HepG2 (cell line): ENCODE data around the gene TNNT3. TPM values are rescaled to one million over a fixed set of nuclear protein-coding genes. Genes with fewer than 3 reads are reported as not detected.

Experiments used
- ATAC-seq: fragments of 200-7000 bp; cut with Tn5 transposase; 3 replicates; pipeline ENCODE4 v1.9.1; 2020; ENCODE audit warnings: mild to moderate bottlenecking, moderate library complexity
- BruUV-seq: library from RNA; stranded (reverse); fragments of 400-500 nt; replicated peaks from 2 replicates; lab custom pipeline; 2021; lab: Mats Ljungman, UMichigan
- CTCF ChIA-PET: fragments of 300-600 bp; formaldehyde crosslinking; extraction: SDS; loops from one replicate; lab custom pipeline; 2021; ENCODE audit warnings: low total read pairs, inconsistent platforms, low intra/inter-chr PET ratio; lab: Yijun Ruan, JAX
- POLR2A ChIA-PET: fragments of 350-600 bp; sonication (Branson Sonifier 250); formaldehyde crosslinking; loops from one replicate; lab custom pipeline; 2020; ENCODE audit warnings: antibody characterized with exemption, inconsistent platforms; lab: Yijun Ruan, JAX
- DNase-seq: peaks from one replicate; pipeline ENCODE4 v3.0.0-alpha.2; 2015; ENCODE audit warnings: low spot score
- FAIRE-seq: peaks from 3 replicates; lab custom pipeline; 2011; peaks lifted over from hg19 to GRCh38; lab: Jason Lieb, UNC
- H2AFZ ChIP-seq: one replicate; pipeline ENCODE4 v1.6.1; 2011; ENCODE audit warnings: low read length, inconsistent platforms
- H3K27ac ChIP-seq: fragments of 300-600 bp; 3 replicates; pipeline ENCODE4 v1.8.0; 2011; ENCODE audit warnings: mixed run types, mild to moderate bottlenecking, mixed read lengths, low read length, inconsistent platforms; ENCODE audit not compliant: insufficient read depth; ENCODE audit errors: extremely low read length
- H3K27me3 ChIP-seq, 2 experiments: fragments of 200-600 bp in 1 of 2; 2 replicates in 1 of 2; 3 replicates in 1 of 2; pipeline versions ENCODE4 v1.6.0 to v1.8.0; 2011; ENCODE audit warnings: low read length in 2 of 2, mild to moderate bottlenecking in 2 of 2, moderate library complexity in 2 of 2, inconsistent platforms in 1 of 2; ENCODE audit not compliant: insufficient read depth in 2 of 2, control insufficient read depth in 1 of 2
- H3K36me3 ChIP-seq, 2 experiments: fragments of 200-600 bp in 1 of 2; replicated peaks in 1 of 2; 2 replicates in 1 of 2; 3 replicates in 1 of 2; pipeline versions ENCODE4 v1.5.1 to v1.8.0; 2011; ENCODE audit warnings: low read length in 2 of 2, inconsistent platforms in 1 of 2; ENCODE audit not compliant: insufficient read depth in 2 of 2, control insufficient read depth in 1 of 2
- H3K4me1 ChIP-seq: 2 replicates; pipeline ENCODE4 v1.5.1; 2012; ENCODE audit warnings: low read length, inconsistent platforms; ENCODE audit not compliant: insufficient read depth
- H3K4me2 ChIP-seq: 2 replicates; pipeline ENCODE4 v1.6.0; 2011; ENCODE audit warnings: low read depth, low read length, inconsistent platforms
- H3K4me3 ChIP-seq, 3 experiments: fragments of 200-600 bp in 1 of 3; sonication (generic), shearing (Covaris generic) in 1 of 3; replicated peaks in 1 of 3; 2 replicates each; pipeline ENCODE4 v1.5.1; 2011 to 2016; ENCODE audit warnings: low read length in 3 of 3, inconsistent platforms in 2 of 3, low read depth in 2 of 3, mild to moderate bottlenecking in 2 of 3, control low read depth in 1 of 3, mixed read lengths in 1 of 3; ENCODE audit not compliant: insufficient read depth in 1 of 3
- H3K79me2 ChIP-seq: one replicate; pipeline ENCODE4 v1.6.1; 2011; ENCODE audit warnings: low read length, inconsistent platforms; ENCODE audit not compliant: insufficient read depth
- H3K9ac ChIP-seq: 2 replicates; pipeline ENCODE4 v1.6.0; 2011; ENCODE audit warnings: mild to moderate bottlenecking, low read depth, low read length, inconsistent platforms; ENCODE audit not compliant: insufficient read depth
- H3K9me3 ChIP-seq: 2 replicates; pipeline ENCODE4 v1.5.1; 2012; ENCODE audit warnings: mild to moderate bottlenecking, low read length
- H4K20me1 ChIP-seq: 2 replicates; pipeline ENCODE4 v1.6.0; 2011; ENCODE audit warnings: inconsistent platforms, mild to moderate bottlenecking, low read length, moderate library complexity; ENCODE audit not compliant: insufficient read depth
- EHMT2 ChIP-seq: fragments of 200-600 bp; sonication (generic); IDR thresholded peaks from 2 replicates; pipeline ENCODE4 v1.7.0; 2017; ENCODE audit warnings: antibody characterized with exemption, low read depth, low read length, borderline replicate concordance
- HIVEP1 ChIP-seq: sonication (generic); formaldehyde crosslinking; IDR thresholded peaks from 2 replicates; pipeline ENCODE4 v1.4.0; 2020; ENCODE audit warnings: mild to moderate bottlenecking, missing genetic modification reagents
- MAFG ChIP-seq: sonication (generic); formaldehyde crosslinking; IDR thresholded peaks from 2 replicates; pipeline ENCODE4 v1.5.1; 2020; ENCODE audit warnings: mild to moderate bottlenecking, missing genetic modification reagents
- MED1 ChIP-seq: sonication (generic); formaldehyde crosslinking; IDR thresholded peaks from 2 replicates; pipeline ENCODE4 v1.4.0; 2020; ENCODE audit warnings: missing genetic modification reagents
- NCOA5 ChIP-seq: sonication (generic); formaldehyde crosslinking; IDR thresholded peaks from 2 replicates; pipeline ENCODE4 v1.4.0; 2020; ENCODE audit warnings: missing genetic modification reagents
- PRMT3 ChIP-seq: sonication (generic); formaldehyde crosslinking; IDR thresholded peaks from 2 replicates; pipeline ENCODE4 v1.8.1; 2022; ENCODE audit warnings: low read depth, mild to moderate bottlenecking, moderate library complexity, missing genetic modification reagents, borderline replicate concordance
- SALL2 ChIP-seq: sonication (generic); formaldehyde crosslinking; IDR thresholded peaks from 2 replicates; pipeline ENCODE4 v1.8.1; 2023; ENCODE audit warnings: mild to moderate bottlenecking, missing genetic modification reagents, inconsistent platforms
- SP2 ChIP-seq: sonication (generic); formaldehyde crosslinking; IDR thresholded peaks from 2 replicates; pipeline ENCODE4 v1.5.1; 2020; ENCODE audit warnings: mild to moderate bottlenecking, missing genetic modification reagents
- SYNCRIP ChIP-seq: fragments of 200-400 bp; formaldehyde crosslinking; IDR thresholded peaks from 2 replicates; pipeline ENCODE4 v1.6.1; 2018; ENCODE audit warnings: mild to moderate bottlenecking, low read depth, low read length; ENCODE audit not compliant: insufficient read depth
- U2AF1 ChIP-seq: fragments of 200-400 bp; formaldehyde crosslinking; optimal IDR thresholded peaks from 2 replicates; pipeline ENCODE3; 2017; ENCODE audit warnings: mild to moderate bottlenecking, low read depth, low read length
- ZBTB1 ChIP-seq: sonication (generic); formaldehyde crosslinking; IDR thresholded peaks from 2 replicates; pipeline ENCODE4 v1.4.0; 2020; ENCODE audit warnings: missing genetic modification reagents, borderline replicate concordance
- ZNF230 ChIP-seq: sonication (generic); formaldehyde crosslinking; IDR thresholded peaks from 2 replicates; pipeline ENCODE4 v1.4.0; 2020; ENCODE audit warnings: mild to moderate bottlenecking, missing genetic modification reagents
- ZNF232 ChIP-seq: sonication (generic); formaldehyde crosslinking; IDR thresholded peaks from 2 replicates; pipeline ENCODE4 v1.4.0; 2020; ENCODE audit warnings: missing genetic modification reagents, borderline replicate concordance
- ZNF282 ChIP-seq: fragments of 450-650 bp; IDR thresholded peaks from 2 replicates; pipeline ENCODE4 v1.6.1; 2018; ENCODE audit not compliant: partially characterized antibody
- ZNF460 ChIP-seq: sonication (generic); formaldehyde crosslinking; IDR thresholded peaks from 2 replicates; pipeline ENCODE4 v1.5.1; 2020; ENCODE audit warnings: missing genetic modification reagents, mild to moderate bottlenecking, borderline replicate concordance
- WGBS: methylation state at CpG from one replicate; pipeline ENCODE4 v1.1.6; 2017; ENCODE audit warnings: low lambda C conversion rate; 5-methylcytosine and 5-hydroxymethylcytosine counted together
- in situ Hi-C: cut with HindIII; loops from 2 replicates; pipeline ENCODE4 v1.10.0; 2017; ENCODE audit warnings: low pct_unique_long_range_greater_than_20kb; ENCODE audit not compliant: extremely low pct_ligation_motif_present
- intact Hi-C: fragments of 100-400 bp; cut with micrococcal nuclease; formaldehyde crosslinking; loops from one replicate; pipeline ENCODE4 v1.10.0; 2022; ENCODE audit not compliant: unreplicated experiment
- polyA plus RNA-seq, 8 experiments: library from polyadenylated mRNA; depleted of rRNA in 3 of 8; stranded (reverse) in 7 of 8; unstranded in 1 of 8; fragments of >200 nt; fragmentation: Illumina TruSeq in 4 of 8; extraction: Trizol in 4 of 8; gene quantifications; 2 replicates each; pipeline versions ENCODE4 v1.2.1 to v1.2.3, GENCODE V29; 2011 to 2016; ENCODE audit warnings: low read depth in 4 of 8, missing spikeins in 1 of 8, mixed read lengths in 1 of 8; ENCODE audit not compliant: insufficient read depth in 1 of 8
- total RNA-seq, 5 experiments: library from RNA; depleted of rRNA; stranded (reverse); fragments of >200 nt; fragmentation: Illumina TruSeq; extraction: Trizol; gene quantifications; 2 replicates each; pipeline ENCODE4 v1.2.3, GENCODE V29; 2016; ENCODE audit warnings: low read depth in 1 of 5
- TF ChIP-seq, protein P1 (sequence below): sonication (generic); formaldehyde crosslinking; IDR thresholded peaks from 2 replicates; pipeline ENCODE4 v1.4.0; 2020; ENCODE audit warnings: missing genetic modification reagents, low read depth, mild to moderate bottlenecking, borderline replicate concordance
- TF ChIP-seq, protein P2 (sequence below): sonication (generic); formaldehyde crosslinking; IDR thresholded peaks from 2 replicates; pipeline ENCODE4 v1.4.0; 2020; ENCODE audit warnings: mild to moderate bottlenecking, missing genetic modification reagents
- TF ChIP-seq, protein P3 (sequence below): sonication (generic); formaldehyde crosslinking; IDR thresholded peaks from 2 replicates; pipeline ENCODE4 v1.9.0; 2022; ENCODE audit warnings: low read depth, missing genetic modification reagents
- TF ChIP-seq, protein P4 (sequence below): sonication (generic); formaldehyde crosslinking; IDR thresholded peaks from 2 replicates; pipeline ENCODE4 v1.8.0; 2022; ENCODE audit warnings: missing genetic modification reagents, mild to moderate bottlenecking, inconsistent platforms, borderline replicate concordance

The TNNT3 gene
- total and polyA plus RNA-seq, 2 of the 13 experiments (the other 11 are each of a cell fraction or from before 2014, with no cell fraction given): not detected

DNA sequence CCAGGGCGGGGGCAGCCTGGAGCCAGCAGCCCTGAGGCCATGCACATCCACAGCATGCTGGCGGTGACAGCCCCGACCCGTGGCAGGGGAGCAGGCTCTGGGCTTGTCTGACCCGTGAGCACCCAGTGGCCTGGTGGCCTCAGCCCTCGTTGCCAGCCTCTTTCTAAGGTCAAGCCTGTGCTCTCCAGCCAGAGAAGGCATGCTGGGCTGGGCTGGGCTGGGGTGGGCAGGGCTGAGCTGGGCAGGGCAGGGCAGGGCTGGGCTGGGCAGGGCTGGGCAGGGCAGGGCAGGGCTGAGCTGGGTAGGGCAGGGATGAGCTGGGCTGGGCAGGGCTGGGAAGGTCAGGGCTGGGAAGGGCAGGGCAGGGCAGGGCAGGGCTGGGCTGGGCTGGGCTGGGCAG is 67.5 kb downstream of the TNNT3 start:
- no peaks in the 10 kb centered on the region for H3K27me3 ChIP-seq
- DNase-seq (no peak), FAIRE-seq (no peak), ATAC-seq (no peak)
- H3K79me2 ChIP-seq: no peaks in the 10 kb centered on the region
- no peaks in the 10 kb centered on the region for H3K9me3 ChIP-seq
- no peak overlapping the region for H3K9ac ChIP-seq
- H3K4me3 ChIP-seq: no peak overlapping the region
- ChIA-PET POLR2A (interaction anchor here (0.8 to 15.1 kb wide), 19 partner anchors 17 to 741 kb away, joined by 4 to 720 read pairs (median 12); partner anchors contain the start of genes IGF2 and MRPL23), CTCF (no interaction called here)
- no peak overlapping the region for H2AFZ ChIP-seq
- H3K36me3 ChIP-seq: no peaks in the 10 kb centered on the region
- in situ Hi-C loops: no loop called here
- WGBS: no CpG with 5 or more reads among the region's 6 CpGs
- no peak overlapping the region for H3K27ac ChIP-seq
- intact Hi-C loops: no loop called here
- H3K4me1 ChIP-seq: no peaks in the 10 kb centered on the region
- BruUV-seq: no TSS peak
- no peaks in the 10 kb centered on the region for H4K20me1 ChIP-seq
- no peak overlapping the region for H3K4me2 ChIP-seq
- TF ChIP-seq ZNF460 (CRISPR knock-in tag) (no peak), ZBTB1 (CRISPR knock-in tag) (no peak), MED1 (CRISPR knock-in tag) (no peak), SP2 (CRISPR knock-in tag) (no peak), PRMT3 (CRISPR knock-in tag) (no peak), SALL2 (no peak), HIVEP1 (CRISPR knock-in tag) (no peak), ZNF232 (CRISPR knock-in tag) (no peak), U2AF1 (no peak), ZNF230 (no peak), NCOA5 (CRISPR knock-in tag) (no peak), ZNF282 (no peak), SYNCRIP (no peak), EHMT2 (no peak), MAFG (CRISPR knock-in tag) (no peak)
- TF ChIP-seq, protein P1, sequence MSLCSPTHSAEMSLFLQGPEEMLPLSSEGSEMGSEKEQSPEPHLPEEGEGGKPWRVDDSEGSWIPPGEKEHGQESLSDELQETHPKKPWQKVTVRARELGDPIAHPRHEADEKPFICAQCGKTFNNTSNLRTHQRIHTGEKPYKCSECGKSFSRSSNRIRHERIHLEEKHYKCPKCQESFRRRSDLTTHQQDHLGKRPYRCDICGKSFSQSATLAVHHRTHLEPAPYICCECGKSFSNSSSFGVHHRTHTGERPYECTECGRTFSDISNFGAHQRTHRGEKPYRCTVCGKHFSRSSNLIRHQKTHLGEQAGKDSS (CRISPR knock-in tag): no peak
- TF ChIP-seq, protein P2, sequence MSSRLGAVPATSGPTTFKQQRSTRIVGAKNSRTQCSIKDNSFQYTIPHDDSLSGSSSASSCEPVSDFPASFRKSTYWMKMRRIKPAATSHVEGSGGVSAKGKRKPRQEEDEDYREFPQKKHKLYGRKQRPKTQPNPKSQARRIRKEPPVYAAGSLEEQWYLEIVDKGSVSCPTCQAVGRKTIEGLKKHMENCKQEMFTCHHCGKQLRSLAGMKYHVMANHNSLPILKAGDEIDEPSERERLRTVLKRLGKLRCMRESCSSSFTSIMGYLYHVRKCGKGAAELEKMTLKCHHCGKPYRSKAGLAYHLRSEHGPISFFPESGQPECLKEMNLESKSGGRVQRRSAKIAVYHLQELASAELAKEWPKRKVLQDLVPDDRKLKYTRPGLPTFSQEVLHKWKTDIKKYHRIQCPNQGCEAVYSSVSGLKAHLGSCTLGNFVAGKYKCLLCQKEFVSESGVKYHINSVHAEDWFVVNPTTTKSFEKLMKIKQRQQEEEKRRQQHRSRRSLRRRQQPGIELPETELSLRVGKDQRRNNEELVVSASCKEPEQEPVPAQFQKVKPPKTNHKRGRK (CRISPR knock-in tag): no peak
- TF ChIP-seq, protein P3, sequence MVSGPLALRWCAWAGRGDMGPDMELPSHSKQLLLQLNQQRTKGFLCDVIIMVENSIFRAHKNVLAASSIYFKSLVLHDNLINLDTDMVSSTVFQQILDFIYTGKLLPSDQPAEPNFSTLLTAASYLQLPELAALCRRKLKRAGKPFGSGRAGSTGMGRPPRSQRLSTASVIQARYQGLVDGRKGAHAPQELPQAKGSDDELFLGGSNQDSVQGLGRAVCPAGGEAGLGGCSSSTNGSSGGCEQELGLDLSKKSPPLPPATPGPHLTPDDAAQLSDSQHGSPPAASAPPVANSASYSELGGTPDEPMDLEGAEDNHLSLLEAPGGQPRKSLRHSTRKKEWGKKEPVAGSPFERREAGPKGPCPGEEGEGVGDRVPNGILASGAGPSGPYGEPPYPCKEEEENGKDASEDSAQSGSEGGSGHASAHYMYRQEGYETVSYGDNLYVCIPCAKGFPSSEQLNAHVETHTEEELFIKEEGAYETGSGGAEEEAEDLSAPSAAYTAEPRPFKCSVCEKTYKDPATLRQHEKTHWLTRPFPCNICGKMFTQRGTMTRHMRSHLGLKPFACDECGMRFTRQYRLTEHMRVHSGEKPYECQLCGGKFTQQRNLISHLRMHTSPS (CRISPR knock-in tag): no peak
- TF ChIP-seq, protein P4, sequence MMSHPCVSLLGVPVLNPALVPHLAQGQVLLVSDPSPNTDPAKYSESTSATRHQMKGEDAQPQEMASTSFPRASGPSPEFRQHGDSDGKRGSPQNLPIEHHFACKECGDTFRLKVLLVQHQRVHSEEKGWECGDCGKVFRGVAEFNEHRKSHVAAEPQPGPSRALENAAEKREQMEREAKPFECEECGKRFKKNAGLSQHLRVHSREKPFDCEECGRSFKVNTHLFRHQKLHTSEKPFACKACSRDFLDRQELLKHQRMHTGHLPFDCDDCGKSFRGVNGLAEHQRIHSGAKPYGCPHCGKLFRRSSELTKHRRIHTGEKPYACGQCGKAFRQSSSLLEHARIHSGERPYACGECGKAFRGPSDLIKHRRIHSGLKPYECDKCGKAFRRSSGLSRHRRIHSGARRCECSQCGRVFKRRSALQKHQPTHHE (CRISPR knock-in tag): no peak
